ENCODE data around the gene FADD.

Gene FADD

DNA sequence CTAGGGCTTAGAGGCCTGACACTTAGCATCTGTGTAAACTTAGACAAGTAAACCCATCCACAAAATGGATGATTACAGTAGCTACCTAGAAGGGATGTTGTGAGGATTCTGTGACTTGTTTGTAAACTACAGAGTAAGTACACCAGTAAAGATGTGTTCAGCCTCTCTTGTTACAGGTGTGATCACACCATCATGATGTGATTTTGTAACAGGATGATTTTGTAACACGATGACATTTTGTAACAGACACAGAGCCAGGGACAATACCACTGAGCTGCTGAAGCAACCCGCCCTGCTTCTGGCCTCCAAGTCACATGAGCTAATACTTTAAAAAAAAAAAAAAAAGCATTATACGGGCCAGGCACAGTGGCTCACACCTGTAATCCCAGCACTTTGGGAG, 17.0 kb downstream of the FADD start:
- in situ Hi-C loops (cut with MboI; ENCODE audit: low sequenced_read_pairs, unreplicated experiment), result no loop called here
- DNase-seq (ENCODE audit: low spot score), result no peak
- TF ChIP-seq, protein P1, sequence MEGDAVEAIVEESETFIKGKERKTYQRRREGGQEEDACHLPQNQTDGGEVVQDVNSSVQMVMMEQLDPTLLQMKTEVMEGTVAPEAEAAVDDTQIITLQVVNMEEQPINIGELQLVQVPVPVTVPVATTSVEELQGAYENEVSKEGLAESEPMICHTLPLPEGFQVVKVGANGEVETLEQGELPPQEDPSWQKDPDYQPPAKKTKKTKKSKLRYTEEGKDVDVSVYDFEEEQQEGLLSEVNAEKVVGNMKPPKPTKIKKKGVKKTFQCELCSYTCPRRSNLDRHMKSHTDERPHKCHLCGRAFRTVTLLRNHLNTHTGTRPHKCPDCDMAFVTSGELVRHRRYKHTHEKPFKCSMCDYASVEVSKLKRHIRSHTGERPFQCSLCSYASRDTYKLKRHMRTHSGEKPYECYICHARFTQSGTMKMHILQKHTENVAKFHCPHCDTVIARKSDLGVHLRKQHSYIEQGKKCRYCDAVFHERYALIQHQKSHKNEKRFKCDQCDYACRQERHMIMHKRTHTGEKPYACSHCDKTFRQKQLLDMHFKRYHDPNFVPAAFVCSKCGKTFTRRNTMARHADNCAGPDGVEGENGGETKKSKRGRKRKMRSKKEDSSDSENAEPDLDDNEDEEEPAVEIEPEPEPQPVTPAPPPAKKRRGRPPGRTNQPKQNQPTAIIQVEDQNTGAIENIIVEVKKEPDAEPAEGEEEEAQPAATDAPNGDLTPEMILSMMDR (IDR thresholded peaks at IDR 0.05; ENCODE audit: borderline replicate concordance, control extremely low read depth, extremely low read depth, insufficient read depth, missing control alignments), result no peak

DNA sequence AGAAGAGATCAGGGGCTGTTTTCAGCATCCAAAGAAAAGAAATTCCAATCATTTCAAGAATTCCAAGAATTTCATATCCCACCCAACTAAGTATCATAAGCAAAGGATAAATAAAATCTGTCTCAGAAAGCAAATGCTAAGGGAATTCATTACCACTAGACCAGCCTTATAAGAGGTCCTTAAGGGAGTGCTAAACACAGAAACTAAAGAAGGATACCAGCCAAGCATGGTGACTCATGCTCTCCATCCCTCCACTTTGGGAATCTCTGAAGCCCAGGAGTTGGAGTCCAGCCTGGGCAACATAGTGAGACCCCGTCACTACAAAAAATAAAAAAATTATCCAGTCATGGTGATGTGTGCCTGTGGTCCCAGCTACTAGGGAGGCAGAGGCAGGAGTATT, 17.8 kb downstream of the FADD start:
- TF ChIP-seq, protein P1 (IDR thresholded peaks at IDR 0.05; ENCODE audit: borderline replicate concordance, control extremely low read depth, extremely low read depth, insufficient read depth, missing control alignments), result no peak
- DNase-seq (ENCODE audit: low spot score), result no peak
- in situ Hi-C loops (cut with MboI; ENCODE audit: low sequenced_read_pairs, unreplicated experiment), result no loop called here

DNA sequence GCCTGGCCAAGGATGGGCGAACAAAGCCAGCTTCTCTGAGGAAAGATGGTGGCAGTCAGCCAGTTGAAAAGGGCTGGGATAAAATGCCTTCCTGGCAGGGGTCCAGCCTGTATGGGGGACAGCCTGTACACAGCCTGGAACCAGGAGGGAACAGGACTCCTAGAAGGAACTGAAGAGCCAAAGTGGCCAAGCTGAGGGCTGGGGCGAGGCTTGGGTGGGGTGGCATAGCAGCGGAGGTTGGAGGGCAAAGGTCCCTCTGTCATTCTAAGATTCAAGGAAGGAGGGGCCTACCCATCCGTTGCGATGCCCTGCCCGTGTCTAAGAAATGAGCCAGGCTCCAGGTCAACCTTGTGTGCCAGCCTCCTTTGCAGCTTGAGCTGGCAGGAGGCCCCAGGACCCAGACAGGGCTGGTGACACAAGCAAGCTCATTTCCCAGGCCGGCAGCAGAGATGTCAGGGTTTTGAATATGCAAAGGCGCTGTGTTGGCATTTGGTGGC, 22.6 kb downstream of the FADD start:
- no peak for DNase-seq (ENCODE audit: low spot score)
- in situ Hi-C loops (cut with MboI; ENCODE audit: low sequenced_read_pairs, unreplicated experiment), result no loop called here

DNA sequence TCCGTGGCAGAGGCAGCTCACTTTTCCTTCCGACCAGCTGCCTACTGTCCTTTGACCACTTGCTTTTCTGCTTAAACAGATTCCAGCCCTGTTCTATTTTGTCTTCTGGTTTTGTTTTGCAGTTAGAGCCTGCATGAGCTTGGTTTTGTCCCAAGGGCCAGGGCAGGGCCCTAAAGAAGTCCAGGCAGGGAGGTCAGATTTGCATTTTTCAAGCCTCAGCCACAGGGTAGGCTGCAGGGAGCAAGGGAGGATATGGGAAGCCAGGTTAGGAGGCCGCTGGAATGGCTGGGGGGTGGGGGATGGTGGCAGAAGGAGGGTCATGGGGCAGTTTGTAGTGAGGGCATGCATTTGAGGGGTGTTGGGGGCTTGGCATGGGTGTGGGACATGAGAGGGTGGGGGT, 23.1 kb downstream of the FADD start:
- in situ Hi-C loops (cut with MboI; ENCODE audit: low sequenced_read_pairs, unreplicated experiment), result no loop called here
- TF ChIP-seq, protein P1 (IDR thresholded peaks at IDR 0.05; ENCODE audit: borderline replicate concordance, control extremely low read depth, extremely low read depth, insufficient read depth, missing control alignments), result no peak
- DNase-seq (ENCODE audit: low spot score), result no peak

More for the DNA sequence above, 22.6 kb downstream of the FADD start:
- TF ChIP-seq, protein P1 (IDR thresholded peaks at IDR 0.05; ENCODE audit: borderline replicate concordance, control extremely low read depth, extremely low read depth, insufficient read depth, missing control alignments), result no peak

DNA sequence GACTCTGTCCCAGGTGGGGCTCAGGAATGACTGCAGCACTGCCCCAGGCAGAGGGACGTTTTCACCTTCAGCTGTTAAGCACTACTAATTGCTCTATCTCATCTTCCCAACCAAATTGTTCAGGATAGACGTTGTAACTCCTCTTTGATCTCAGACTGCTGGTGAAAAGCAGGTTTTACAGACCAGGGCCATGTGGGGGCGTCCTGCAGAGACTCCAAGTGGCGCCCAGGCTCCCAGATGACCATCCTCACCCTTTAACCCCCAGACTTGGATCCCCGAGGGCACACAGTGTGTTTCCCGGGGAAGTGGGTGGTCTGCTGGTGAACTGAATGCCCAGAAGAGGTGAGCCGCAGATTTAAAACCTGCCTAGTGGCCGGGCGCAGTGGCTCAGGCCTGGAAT, 23.9 kb downstream of the FADD start:
- DNase-seq (ENCODE audit: low spot score), result no peak
- in situ Hi-C loops (cut with MboI; ENCODE audit: low sequenced_read_pairs, unreplicated experiment), result no loop called here
- TF ChIP-seq, protein P1 (IDR thresholded peaks at IDR 0.05; ENCODE audit: borderline replicate concordance, control extremely low read depth, extremely low read depth, insufficient read depth, missing control alignments), result no peak

DNA sequence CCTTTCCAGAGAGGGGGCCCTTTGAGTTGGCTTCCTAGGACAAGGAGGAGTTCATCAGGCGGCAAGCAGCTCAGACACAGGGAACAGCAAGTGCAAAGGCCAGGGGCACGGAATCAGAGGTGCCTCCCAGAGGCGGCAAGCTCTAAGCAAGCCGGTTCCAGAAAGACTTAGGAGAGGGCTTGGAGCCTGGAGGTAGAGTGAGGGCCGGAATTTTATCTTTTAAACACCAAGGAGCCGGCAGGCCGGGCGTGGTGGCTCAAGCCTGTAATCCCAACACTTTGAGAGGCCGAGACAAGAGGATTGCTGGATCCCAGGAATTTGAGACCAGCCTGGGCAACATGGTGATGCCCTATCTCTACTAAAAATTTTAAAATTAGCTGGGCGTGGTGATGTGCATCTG, 26.6 kb downstream of the FADD start:
- TF ChIP-seq, protein P1 (IDR thresholded peaks at IDR 0.05; ENCODE audit: borderline replicate concordance, control extremely low read depth, extremely low read depth, insufficient read depth, missing control alignments), result no peak

More for the DNA sequence above, 26.6 kb downstream of the FADD start:
- DNase-seq (ENCODE audit: low spot score), result no peak
- in situ Hi-C loops (cut with MboI; ENCODE audit: low sequenced_read_pairs, unreplicated experiment), result no loop called here

Measured in GM13976 (cell line).